Chondrocyte (in vitro differentiated cells): ENCODE data around the gene APLP2. TPM values are rescaled to one million over a fixed set of nuclear protein-coding genes. Genes with fewer than 3 reads are reported as not detected.

Experiments
- DNase-seq: peaks from one replicate; pipeline ENCODE4 v3.0.0; 2021; ENCODE audit warnings: mixed read lengths, low spot score
- H3K27ac Mint-ChIP-seq: one replicate; pipeline ENCODE4 v1.8.0; 2021; ENCODE audit warnings: mild to moderate bottlenecking, moderate library complexity, mixed read lengths; ENCODE audit not compliant: unreplicated experiment
- H3K27me3 Mint-ChIP-seq: 2 replicates; pipeline ENCODE4 v1.8.0; 2021; ENCODE audit warnings: low read depth, mixed read lengths
- H3K36me3 Mint-ChIP-seq: 2 replicates; pipeline ENCODE4 v1.8.0; 2021; ENCODE audit warnings: low read depth, mixed read lengths
- H3K4me1 Mint-ChIP-seq: 2 replicates; pipeline ENCODE4 v1.8.0; 2021; ENCODE audit warnings: low read depth, mild to moderate bottlenecking, mixed read lengths
- H3K4me3 Mint-ChIP-seq: one replicate; pipeline ENCODE4 v1.8.0; 2021; ENCODE audit warnings: mild to moderate bottlenecking, moderate library complexity, mixed read lengths; ENCODE audit not compliant: unreplicated experiment
- H3K9me3 Mint-ChIP-seq: 2 replicates; pipeline ENCODE4 v1.8.0; 2021; ENCODE audit warnings: low read depth, mixed read lengths
- total RNA-seq: library from RNA; stranded (reverse); gene quantifications from 3 replicates; pipeline ENCODE4 v1.2.1, GENCODE V29; 2021
- TF ChIP-seq, protein P1 (sequence below): fragments of 200-600 bp; sonication (generic); IDR thresholded peaks from 2 replicates; pipeline ENCODE4 v1.5.0; 2021; ENCODE audit warnings: antibody characterized with exemption, mild to moderate bottlenecking, moderate library complexity

The APLP2 gene
- total RNA-seq, 1 donor from 2014 or later: 358 TPM

DNA sequence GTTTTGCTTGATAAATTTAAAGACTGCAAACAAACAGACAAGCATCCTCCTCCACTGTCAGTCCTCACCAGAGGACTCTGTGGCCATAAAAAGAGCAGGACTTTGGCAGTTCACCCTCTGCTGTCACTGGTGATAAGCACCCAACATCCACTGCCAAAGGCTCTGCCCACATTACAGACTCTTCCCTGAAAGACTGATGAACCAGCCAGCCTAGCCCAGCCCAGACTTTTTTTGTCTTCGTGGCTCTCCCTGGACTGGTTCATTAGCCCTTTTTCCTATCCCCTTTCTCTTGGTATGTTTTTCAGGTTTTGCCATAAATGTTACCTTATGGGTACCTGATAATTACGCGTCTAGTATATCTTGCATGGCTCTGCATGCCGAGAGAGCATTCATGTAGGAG, 104.9 kb downstream of the APLP2 start:
- no peak overlapping the region for H3K27ac Mint-ChIP-seq

DNA sequence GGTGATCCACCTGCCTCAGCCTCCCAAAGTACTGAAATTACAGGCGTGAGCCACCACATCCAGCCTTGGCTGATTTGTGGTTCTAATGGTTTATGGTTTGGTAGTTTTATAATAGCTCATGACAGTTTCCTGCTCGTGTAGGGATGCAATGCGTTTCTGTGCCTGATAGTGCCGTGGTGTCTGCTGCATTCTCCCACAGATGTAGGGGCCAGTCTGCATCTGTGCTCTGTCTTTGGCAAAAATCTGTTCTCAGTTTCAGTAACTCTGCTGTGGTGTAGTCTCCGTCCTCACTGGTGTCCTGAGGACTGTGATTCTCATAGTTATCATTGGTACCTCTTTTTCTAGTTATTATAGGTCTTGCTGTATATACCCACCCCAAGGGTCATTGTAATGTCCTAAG, 106.2 kb downstream of the APLP2 start:
- H3K36me3 Mint-ChIP-seq: no peaks in the 10 kb centered on the region
- no peak for DNase-seq

More for the DNA sequence above, 104.9 kb downstream of the APLP2 start:
- Mint-ChIP-seq H3K4me1 (no peaks in the 10 kb centered on the region), H3K4me3 (no peak overlapping the region), H3K9me3 (peaks cover 8% of the 10 kb centered on the region), H3K36me3 (no peaks in the 10 kb centered on the region), H3K27me3 (no peaks in the 10 kb centered on the region)
- TF ChIP-seq, protein P1, sequence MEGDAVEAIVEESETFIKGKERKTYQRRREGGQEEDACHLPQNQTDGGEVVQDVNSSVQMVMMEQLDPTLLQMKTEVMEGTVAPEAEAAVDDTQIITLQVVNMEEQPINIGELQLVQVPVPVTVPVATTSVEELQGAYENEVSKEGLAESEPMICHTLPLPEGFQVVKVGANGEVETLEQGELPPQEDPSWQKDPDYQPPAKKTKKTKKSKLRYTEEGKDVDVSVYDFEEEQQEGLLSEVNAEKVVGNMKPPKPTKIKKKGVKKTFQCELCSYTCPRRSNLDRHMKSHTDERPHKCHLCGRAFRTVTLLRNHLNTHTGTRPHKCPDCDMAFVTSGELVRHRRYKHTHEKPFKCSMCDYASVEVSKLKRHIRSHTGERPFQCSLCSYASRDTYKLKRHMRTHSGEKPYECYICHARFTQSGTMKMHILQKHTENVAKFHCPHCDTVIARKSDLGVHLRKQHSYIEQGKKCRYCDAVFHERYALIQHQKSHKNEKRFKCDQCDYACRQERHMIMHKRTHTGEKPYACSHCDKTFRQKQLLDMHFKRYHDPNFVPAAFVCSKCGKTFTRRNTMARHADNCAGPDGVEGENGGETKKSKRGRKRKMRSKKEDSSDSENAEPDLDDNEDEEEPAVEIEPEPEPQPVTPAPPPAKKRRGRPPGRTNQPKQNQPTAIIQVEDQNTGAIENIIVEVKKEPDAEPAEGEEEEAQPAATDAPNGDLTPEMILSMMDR: no peak
- DNase-seq: no peak

DNA sequence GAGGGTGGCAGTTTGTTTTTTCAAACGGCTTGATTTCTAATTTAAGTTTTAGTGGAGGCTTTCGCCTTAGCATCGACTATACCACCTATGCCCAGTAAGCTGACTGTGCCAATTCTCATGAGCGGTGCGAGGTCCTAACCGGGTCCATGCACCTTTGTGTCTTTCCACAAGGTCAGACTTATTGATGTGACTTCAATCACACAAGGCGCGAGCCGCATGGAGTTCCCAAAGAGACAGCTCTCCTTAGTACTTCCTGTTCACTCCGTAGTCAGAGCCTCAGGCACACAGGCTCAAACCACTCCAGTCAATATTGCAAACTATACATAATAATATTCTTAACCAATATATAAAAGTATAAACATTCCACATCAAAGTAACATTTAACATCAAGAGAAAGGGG, 108.1 kb downstream of the APLP2 start:
- Mint-ChIP-seq H3K36me3 (no peaks in the 10 kb centered on the region), H3K27me3 (no peaks in the 10 kb centered on the region), H3K4me1 (no peaks in the 10 kb centered on the region), H3K27ac (no peak overlapping the region), H3K9me3 (peaks cover 8% of the 10 kb centered on the region), H3K4me3 (no peak overlapping the region)
- DNase-seq: no peak
- TF ChIP-seq, protein P1: no peak

More for the DNA sequence above, 106.2 kb downstream of the APLP2 start:
- no peaks in the 10 kb centered on the region for H3K27me3 Mint-ChIP-seq
- no peak overlapping the region for H3K27ac Mint-ChIP-seq
- TF ChIP-seq, protein P1: no peak
- no peak overlapping the region for H3K4me3 Mint-ChIP-seq
- peaks cover 8% of the 10 kb centered on the region for H3K9me3 Mint-ChIP-seq
- H3K4me1 Mint-ChIP-seq: no peaks in the 10 kb centered on the region

DNA sequence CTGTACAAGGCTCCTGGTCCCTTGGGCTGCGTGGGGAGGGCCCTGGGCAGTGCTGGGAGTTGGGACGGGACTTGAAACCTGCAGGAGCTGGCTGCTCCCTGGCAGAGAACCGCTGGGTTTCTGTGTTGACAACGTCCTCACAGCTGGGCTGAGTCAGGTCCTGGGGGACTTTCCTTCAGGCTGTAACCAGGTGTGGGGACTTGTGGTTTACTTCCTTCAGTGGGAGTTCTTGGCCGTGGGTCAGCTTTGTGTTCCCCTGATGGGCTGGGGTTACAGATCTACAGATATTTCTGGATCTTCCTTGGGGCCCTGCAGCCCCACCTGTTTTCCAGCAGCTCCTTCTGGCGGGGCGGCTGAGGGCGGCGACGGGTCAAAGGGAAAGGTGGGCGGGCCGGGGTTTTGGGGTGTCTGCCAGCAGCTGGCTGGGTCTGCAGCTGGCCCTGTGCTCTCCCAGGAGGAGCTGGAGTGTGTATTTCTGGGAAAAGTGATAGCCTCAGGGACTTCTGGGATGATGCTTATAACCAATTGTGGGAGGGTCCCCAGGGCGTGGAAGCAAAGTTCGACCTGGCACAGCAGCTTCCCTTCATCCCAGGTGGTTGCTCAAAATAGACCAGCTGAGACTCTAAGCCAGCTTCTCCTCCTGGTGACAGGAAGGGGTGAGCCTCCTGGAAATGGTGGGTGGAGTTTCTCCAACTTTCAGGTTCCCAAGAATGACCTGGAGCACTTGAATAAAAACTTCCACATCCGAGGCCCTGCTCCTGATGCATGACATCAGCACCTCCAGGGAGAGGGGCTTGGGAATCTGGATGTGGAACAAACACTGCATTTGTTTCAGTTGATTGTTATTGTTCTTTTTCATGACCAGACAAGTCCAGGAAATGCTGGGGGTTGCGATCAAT, 109.0 kb downstream of the APLP2 start:
- H3K27ac Mint-ChIP-seq: no peak overlapping the region
- H3K27me3 Mint-ChIP-seq: no peaks in the 10 kb centered on the region
- H3K9me3 Mint-ChIP-seq: peaks cover 8% of the 10 kb centered on the region
- no peaks in the 10 kb centered on the region for H3K36me3 Mint-ChIP-seq
- DNase-seq: no peak
- H3K4me3 Mint-ChIP-seq: no peak overlapping the region
- H3K4me1 Mint-ChIP-seq: no peaks in the 10 kb centered on the region
- TF ChIP-seq, protein P1: no peak

DNA sequence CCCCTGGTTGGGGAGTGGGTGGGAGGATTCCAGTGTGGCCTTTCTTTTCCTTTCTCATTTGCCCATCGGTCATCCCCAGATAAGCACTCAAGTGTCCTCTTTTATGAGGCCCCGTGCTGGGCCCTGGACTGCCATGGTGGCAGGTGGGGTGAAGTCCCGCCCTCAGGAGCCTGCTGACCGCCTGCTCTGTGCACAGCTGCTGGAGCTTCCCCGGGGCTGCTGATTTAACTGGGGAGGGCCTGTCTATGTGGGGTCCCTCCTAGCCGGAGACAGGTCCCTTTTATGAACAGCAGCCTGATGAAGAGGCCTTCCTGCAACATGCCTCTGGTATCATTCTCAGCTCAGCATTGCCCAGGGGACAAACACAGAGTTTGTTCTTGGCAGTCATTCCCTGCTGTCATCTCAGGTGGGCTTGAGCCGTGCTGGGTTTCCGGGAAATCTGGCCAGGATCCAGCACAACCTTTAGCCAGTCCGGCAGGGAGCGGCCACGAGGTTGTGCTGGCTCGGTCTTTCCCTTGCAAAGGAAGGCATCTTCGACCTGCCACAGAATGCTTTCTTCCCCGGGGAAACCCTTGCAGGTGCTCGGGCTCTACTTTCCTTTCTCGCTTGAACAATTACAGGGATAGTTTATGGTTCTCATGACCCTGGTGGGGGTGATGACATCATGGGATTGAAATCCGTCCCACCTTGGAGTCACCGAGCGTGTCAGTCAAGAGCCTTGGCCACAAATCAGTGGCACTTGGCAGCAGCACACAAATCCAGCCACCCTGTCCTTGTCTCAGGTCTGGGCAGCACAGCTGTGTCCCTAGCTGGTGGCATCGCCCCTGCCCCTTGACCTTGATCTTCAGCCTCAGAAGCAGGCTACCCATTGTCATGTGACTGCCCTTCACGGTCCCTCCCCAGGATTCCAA, 110.0 kb downstream of the APLP2 start:
- Mint-ChIP-seq H3K27me3 (peaks cover 2% of the 10 kb centered on the region), H3K4me1 (no peaks in the 10 kb centered on the region), H3K9me3 (peaks cover 5% of the 10 kb centered on the region), H3K36me3 (no peaks in the 10 kb centered on the region), H3K27ac (no peak overlapping the region), H3K4me3 (no peak overlapping the region)
- TF ChIP-seq, protein P1: no peak
- DNase-seq: no peak
